Stimulated activated CD8-positive, alpha-beta memory T cell treated with anti-CD3 and anti-CD28 coated beads, Interleukin-4, amount 100 ng/mL, for 24 hours (primary cell): Measurements from ENCODE around the gene PRSS57.

Experiments used
- DNase-seq: peaks from one replicate; pipeline ENCODE4 v3.0.0-alpha.2; 2020; ENCODE audit warnings: low read depth

PRSS57 gene

GRCh38 chr19:694481-695351, 536 bp downstream of the PRSS57 start:
- DNase-seq, result no peak

- no peak for DNase-seq
Measured at GRCh38 chr19:690203-690602, 5.0 kb downstream of the PRSS57 start.

- no peak for DNase-seq
Measured at GRCh38 chr19:688992-689391, 6.3 kb downstream of the PRSS57 start.

GRCh38 chr19:688214-688613, 7.0 kb downstream of the PRSS57 start:
- DNase-seq, result no peak

- DNase-seq, result no peak
Measured at GRCh38 chr19:687569-688166, 7.6 kb downstream of the PRSS57 start.

GRCh38 chr19:686589-687297, 8.5 kb downstream of the PRSS57 start:
- DNase-seq, result no peak

- no peak for DNase-seq
Measured at GRCh38 chr19:685454-685931, 9.8 kb downstream of the PRSS57 start.

- no peak for DNase-seq
Measured at GRCh38 chr19:682678-683320, 12.5 kb downstream of the PRSS57 start.

GRCh38 chr19:681029-682019, 13.9 kb downstream of the PRSS57 start:
- DNase-seq, result no peak

- DNase-seq, result peak; percentile 100
Measured at GRCh38 chr19:680287-681028, 14.8 kb downstream of the PRSS57 start.

GRCh38 chr19:679418-680286, 15.6 kb downstream of the PRSS57 start:
- no peak for DNase-seq

GRCh38 chr19:678791-679388, 16.4 kb downstream of the PRSS57 start:
- no peak for DNase-seq

GRCh38 chr19:677601-678436, 17.4 kb downstream of the PRSS57 start:
- no peak for DNase-seq

- DNase-seq, result no peak
Measured at GRCh38 chr19:677201-677600, 18.1 kb downstream of the PRSS57 start.

- no peak for DNase-seq
Measured at GRCh38 chr19:676339-677105, 18.7 kb downstream of the PRSS57 start, which contains the start of gene FSTL3. Gene FSTL3 (plus strand): TSS chr19:676392. CDS start chr19:676424, 32 bp downstream.

GRCh38 chr19:676007-676338, 19.3 kb downstream of the PRSS57 start:
- no peak for DNase-seq
